ENCODE measurements around the gene TMEM115.
"Not testable (repeated sequence)": the region's sequence is repeated elsewhere in the genome, so short reads cannot be mapped to it uniquely, and the experiment has no call there.

The TMEM115 gene

GRCh38 chr3:50316657-50317242 is 42.6 kb downstream of the TMEM115 start:
- no peak for DNase-seq

- no peak for DNase-seq
Measured at GRCh38 chr3:50314816-50315215, 44.5 kb downstream of the TMEM115 start.

GRCh38 chr3:50314342-50314741 is 45.0 kb downstream of the TMEM115 start:
- no peak for DNase-seq

- DNase-seq: not testable (repeated sequence)
Measured at GRCh38 chr3:50312041-50312440, 47.3 kb downstream of the TMEM115 start.

Measured in inflammatory macrophage (primary cell).